HepG2 (cell line): Measurements from ENCODE around the gene SLC4A7. TPM values are rescaled to one million over a fixed set of nuclear protein-coding genes. Genes with fewer than 3 reads are reported as not detected.

Experiments
- ADNP ChIP-seq: sonication (generic); formaldehyde crosslinking; IDR thresholded peaks from 2 replicates; pipeline ENCODE4 v1.4.0; 2020; ENCODE audit warnings: missing genetic modification reagents
- AKNA ChIP-seq: sonication (generic); formaldehyde crosslinking; IDR thresholded peaks from 2 replicates; pipeline ENCODE4 v1.4.0; 2020; ENCODE audit warnings: missing genetic modification reagents, borderline replicate concordance
- BORCS8-MEF2B ChIP-seq: sonication (generic); formaldehyde crosslinking; IDR thresholded peaks from 2 replicates; pipeline ENCODE4 v1.8.0; 2022; ENCODE audit warnings: mild to moderate bottlenecking, missing genetic modification reagents
- DPF2 ChIP-seq: sonication (generic); formaldehyde crosslinking; IDR thresholded peaks from 2 replicates; pipeline ENCODE4 v1.4.0; 2020; ENCODE audit warnings: mild to moderate bottlenecking, low read depth, missing genetic modification reagents, borderline replicate concordance
- ELF3 ChIP-seq: IDR thresholded peaks from 2 replicates; pipeline ENCODE4 v1.6.1; 2016; ENCODE audit warnings: missing genetic modification reagents, missing compliant biosample characterization
- KDM5B ChIP-seq: sonication (generic); formaldehyde crosslinking; IDR thresholded peaks from 2 replicates; pipeline ENCODE4 v1.4.0; 2020; ENCODE audit warnings: missing genetic modification reagents, mild to moderate bottlenecking, borderline replicate concordance
- KMT2A ChIP-seq: sonication (generic); formaldehyde crosslinking; IDR thresholded peaks from 2 replicates; pipeline ENCODE4 v1.4.0; 2020; ENCODE audit warnings: missing genetic modification reagents
- MED8 ChIP-seq: sonication (generic); formaldehyde crosslinking; IDR thresholded peaks from 2 replicates; pipeline ENCODE4 v1.8.1; 2023; ENCODE audit warnings: mild to moderate bottlenecking, missing genetic modification reagents; ENCODE audit not compliant: insufficient replicate concordance
- NFYC ChIP-seq: IDR thresholded peaks from 2 replicates; pipeline ENCODE4 v1.6.1; 2016; ENCODE audit warnings: missing genetic modification reagents, missing compliant biosample characterization
- NONO ChIP-seq, 2 experiments: fragments of 450-650 bp in 1 of 2; sonication (generic) in 1 of 2; formaldehyde crosslinking in 1 of 2; IDR thresholded peaks in 1 of 2; conservative IDR thresholded peaks in 1 of 2; 2 replicates each; pipeline versions ENCODE4 v1.6.1 to v1.8.0; 2017 to 2022; ENCODE audit warnings: mild to moderate bottlenecking in 1 of 2, missing genetic modification reagents in 1 of 2, moderate library complexity in 1 of 2
- PHF20 ChIP-seq: sonication (generic); formaldehyde crosslinking; IDR thresholded peaks from 2 replicates; pipeline ENCODE4 v1.5.0; 2020; ENCODE audit warnings: mild to moderate bottlenecking, missing genetic modification reagents
- POLR2G ChIP-seq: fragments of 200-400 bp; formaldehyde crosslinking; IDR thresholded peaks from 2 replicates; pipeline ENCODE4 v1.6.1; 2018; ENCODE audit warnings: mild to moderate bottlenecking, low read depth, low read length, moderate library complexity
- RFX1 ChIP-seq: fragments of 450-650 bp; IDR thresholded peaks from 2 replicates; pipeline ENCODE4 v1.6.1; 2017
- SAFB2 ChIP-seq: sonication (generic); formaldehyde crosslinking; IDR thresholded peaks from 2 replicates; pipeline ENCODE4 v1.5.1; 2020; ENCODE audit warnings: missing genetic modification reagents, low read depth, mild to moderate bottlenecking, borderline replicate concordance
- SOX5 ChIP-seq: IDR thresholded peaks from 2 replicates; pipeline ENCODE4 v1.6.1; 2016; ENCODE audit warnings: borderline replicate concordance
- SRSF4 ChIP-seq: fragments of 200-400 bp; formaldehyde crosslinking; IDR thresholded peaks from one replicate; pipeline ENCODE4 v1.6.1; 2018; ENCODE audit warnings: mild to moderate bottlenecking, low read depth, low read length, moderate library complexity; ENCODE audit not compliant: poor library complexity, severe bottlenecking
- TAF1 ChIP-seq: sonication (generic); formaldehyde crosslinking; IDR thresholded peaks from 2 replicates; pipeline ENCODE4 v1.4.0; 2020; ENCODE audit warnings: missing genetic modification reagents
- TMF1 ChIP-seq: sonication (generic); formaldehyde crosslinking; IDR thresholded peaks from 2 replicates; pipeline ENCODE4 v1.8.1; 2022; ENCODE audit warnings: low read depth, missing genetic modification reagents
- U2AF1 ChIP-seq: fragments of 200-400 bp; formaldehyde crosslinking; optimal IDR thresholded peaks from 2 replicates; pipeline ENCODE3; 2017; ENCODE audit warnings: mild to moderate bottlenecking, low read depth, low read length
- ZFP1 ChIP-seq: IDR thresholded peaks from 2 replicates; pipeline ENCODE4 v1.6.1; 2016
- ZFP36L2 ChIP-seq: sonication (generic); formaldehyde crosslinking; IDR thresholded peaks from 2 replicates; pipeline ENCODE4 v1.4.0; 2020; ENCODE audit warnings: missing genetic modification reagents
- ZFP41 ChIP-seq: sonication (generic); formaldehyde crosslinking; IDR thresholded peaks from 2 replicates; pipeline ENCODE4 v1.4.0; 2020; ENCODE audit warnings: mild to moderate bottlenecking, missing genetic modification reagents, borderline replicate concordance
- ZNF24 ChIP-seq: fragments of 450-650 bp; IDR thresholded peaks from 2 replicates; pipeline ENCODE4 v1.6.1; 2017; ENCODE audit warnings: antibody characterized with exemption, mild to moderate bottlenecking
- ZNF317 ChIP-seq: sonication (generic); formaldehyde crosslinking; IDR thresholded peaks from 2 replicates; pipeline ENCODE4 v1.5.0; 2020; ENCODE audit warnings: mild to moderate bottlenecking, missing genetic modification reagents
- ZNF431 ChIP-seq: sonication (generic); formaldehyde crosslinking; IDR thresholded peaks from 2 replicates; pipeline ENCODE4 v1.9.0; 2022; ENCODE audit warnings: missing genetic modification reagents, low read depth, mild to moderate bottlenecking, borderline replicate concordance
- ZNF510 ChIP-seq: sonication (generic); formaldehyde crosslinking; IDR thresholded peaks from 2 replicates; pipeline ENCODE4 v1.4.0; 2020; ENCODE audit warnings: low read depth, mild to moderate bottlenecking, missing genetic modification reagents
- ZNF747 ChIP-seq: sonication (generic); formaldehyde crosslinking; IDR thresholded peaks from 2 replicates; pipeline ENCODE4 v1.8.1; 2023; ENCODE audit warnings: missing genetic modification reagents, mild to moderate bottlenecking, borderline replicate concordance
- ZNF773 ChIP-seq: sonication (generic); formaldehyde crosslinking; IDR thresholded peaks from 2 replicates; pipeline ENCODE4 v1.4.0; 2020; ENCODE audit warnings: missing genetic modification reagents, borderline replicate concordance
- polyA plus RNA-seq, 8 experiments: library from polyadenylated mRNA; depleted of rRNA in 3 of 8; stranded (reverse) in 7 of 8; unstranded in 1 of 8; fragments of >200 nt; fragmentation: Illumina TruSeq in 4 of 8; extraction: Trizol in 4 of 8; gene quantifications; 2 replicates each; pipeline versions ENCODE4 v1.2.1 to v1.2.3, GENCODE V29; 2011 to 2016; ENCODE audit warnings: low read depth in 4 of 8, missing spikeins in 1 of 8, mixed read lengths in 1 of 8; ENCODE audit not compliant: insufficient read depth in 1 of 8
- total RNA-seq, 5 experiments: library from RNA; depleted of rRNA; stranded (reverse); fragments of >200 nt; fragmentation: Illumina TruSeq; extraction: Trizol; gene quantifications; 2 replicates each; pipeline ENCODE4 v1.2.3, GENCODE V29; 2016; ENCODE audit warnings: low read depth in 1 of 5

The SLC4A7 gene
- total and polyA plus RNA-seq, 2 of the 13 experiments (the other 11 are each of a cell fraction or from before 2014, with no cell fraction given) = 16.4 to 43.8 TPM

GRCh38 chr3:27368831-27369607, 115.2 kb downstream of the SLC4A7 start, which contains the start of gene NEK10 (continued):
- TF ChIP-seq ADNP (CRISPR knock-in tag) = no peak
- TF ChIP-seq ZNF317 = no peak
- 0 out of 2 replicates have a peak, but pooled peaks have one; percentile 64 for TF ChIP-seq BORCS8-MEF2B (CRISPR knock-in tag)
- TF ChIP-seq ZNF431 (CRISPR knock-in tag) = 0 out of 2 replicates have a peak, but pooled peaks have one; percentile 70
- no peak for TF ChIP-seq ZFP1 (CRISPR knock-in tag)
- TF ChIP-seq DPF2 (CRISPR knock-in tag) = no peak
- peak; percentile 38; the same call in 1 of the 2 replicates for TF ChIP-seq TAF1 (CRISPR knock-in tag)
- peak; percentile 59 for TF ChIP-seq KMT2A (CRISPR knock-in tag)
- TF ChIP-seq POLR2G = 0 out of 2 replicates have a peak, but pooled peaks have one; percentile 48
- no peak for TF ChIP-seq ZNF510 (CRISPR knock-in tag)
- no peak for TF ChIP-seq ZFP36L2 (CRISPR knock-in tag)
- no peak for TF ChIP-seq ZNF773
- no peak for TF ChIP-seq U2AF1
- no peak for TF ChIP-seq SOX5
- TF ChIP-seq KDM5B (CRISPR knock-in tag) = 0 out of 2 replicates have a peak, but pooled peaks have one; percentile 29
- TF ChIP-seq SRSF4 = no peak
- TF ChIP-seq NFYC = peak; percentile 100
- TF ChIP-seq ZNF24 = no peak
- 0 out of 2 replicates have a peak, but pooled peaks have one; percentile 11 for TF ChIP-seq ELF3 (CRISPR knock-in tag)
- no peak for TF ChIP-seq SAFB2 (CRISPR knock-in tag)
- no peak for TF ChIP-seq NONO (IDR thresholded peaks at IDR 0.05)
- peak; percentile 67 for TF ChIP-seq NONO (CRISPR knock-in tag; conservative IDR thresholded peaks at IDR 0.05)
- no peak for TF ChIP-seq AKNA (CRISPR knock-in tag)
- TF ChIP-seq PHF20 (CRISPR knock-in tag) = no peak
- TF ChIP-seq RFX1 = peak; percentile 100
- no peak for TF ChIP-seq ZFP41 (CRISPR knock-in tag)
- TF ChIP-seq MED8 (CRISPR knock-in tag) = no peak
- TF ChIP-seq TMF1 (CRISPR knock-in tag) = 0 out of 2 replicates have a peak, but pooled peaks have one; percentile 24
- TF ChIP-seq ZNF747 (CRISPR knock-in tag) = no peak
